ENCODE results near the gene RABGAP1. TPM values are rescaled to one million over a fixed set of nuclear protein-coding genes. Genes with fewer than 3 reads are reported as not detected.

Gene RABGAP1
- total RNA-seq, 4 donors from 2014 or later, result 66.1 to 83.1 (median 73.4) TPM

GRCh38 chr9:123135430-123135829 lies 194.6 kb downstream of the RABGAP1 start:
- no peak for DNase-seq (ENCODE audit: low spot score in 2 of 2)
- Histone ChIP-seq H3K4me1 (no peaks in the 10 kb centered on the region), H3K27ac (no peak overlapping the region), H3K36me3 (peaks cover 0 to 16% (median 0%) of the 10 kb centered on the region in 3 donors), H3K27me3 (no peaks in the 10 kb centered on the region), H3K9me3 (no peaks in the 10 kb centered on the region), H3K4me3 (no peak overlapping the region)
- WGBS, 2 donors, result 90 to 98% methylated on average over 5 of the region's 5 CpGs
- TF ChIP-seq CTCF (IDR thresholded peaks at IDR 0.05) (no peak), POLR2A (IDR thresholded peaks at IDR 0.05) (no peak), EP300 (IDR thresholded peaks at IDR 0.05) (no peak)

GRCh38 chr9:123138163-123138562 lies 197.3 kb downstream of the RABGAP1 start:
- Histone ChIP-seq H3K9me3 (no peaks in the 10 kb centered on the region), H3K27me3 (no peaks in the 10 kb centered on the region), H3K4me1 (no peaks in the 10 kb centered on the region), H3K36me3 (peaks cover 0 to 4% (median 0%) of the 10 kb centered on the region in 3 donors), H3K4me3 (no peak overlapping the region), H3K27ac (no peak overlapping the region)
- 91 to 92% methylated on average over 2 of the region's 2 CpGs for WGBS, 2 donors
- TF ChIP-seq EP300 (IDR thresholded peaks at IDR 0.05) (no peak), POLR2A (IDR thresholded peaks at IDR 0.05) (no peak)
- no peak for DNase-seq (ENCODE audit: low spot score in 2 of 2)

GRCh38 chr9:123149067-123149466 lies 208.2 kb downstream of the RABGAP1 start:
- Histone ChIP-seq H3K27me3 (no peaks in the 10 kb centered on the region), H3K36me3 (peaks cover 0 to 5% (median 0%) of the 10 kb centered on the region in 3 donors), H3K4me1 (no peaks in the 10 kb centered on the region), H3K9me3 (peaks cover 0 to 6% (median 0%) of the 10 kb centered on the region in 4 donors), H3K4me3 (no peak overlapping the region), H3K27ac (no peak overlapping the region)
- TF ChIP-seq EP300 (IDR thresholded peaks at IDR 0.05), result no peak
- no peak for TF ChIP-seq CTCF (IDR thresholded peaks at IDR 0.05)
- no peak for TF ChIP-seq POLR2A (IDR thresholded peaks at IDR 0.05)
- no peak for DNase-seq (ENCODE audit: low spot score in 2 of 2)
- WGBS, 2 donors, result 65 to 77% methylated on average over 1 of the region's 1 CpG

GRCh38 chr9:123150708-123151503 lies 210.1 kb downstream of the RABGAP1 start:
- no peak for DNase-seq (ENCODE audit: low spot score in 2 of 2)
- no peak overlapping the region for H3K4me3 ChIP-seq
- no peak for TF ChIP-seq EP300 (IDR thresholded peaks at IDR 0.05)
- no peak for TF ChIP-seq CTCF (IDR thresholded peaks at IDR 0.05)
- TF ChIP-seq POLR2A (IDR thresholded peaks at IDR 0.05), result no peak
- no peak overlapping the region for H3K27ac ChIP-seq
- no peaks in the 10 kb centered on the region for H3K27me3 ChIP-seq
- H3K4me1 ChIP-seq, result no peaks in the 10 kb centered on the region
- WGBS, 2 donors, result 88% methylated on average over 5 of the region's 5 CpGs
- peaks cover 0 to 5% (median 0%) of the 10 kb centered on the region in 3 donors for H3K36me3 ChIP-seq
- peaks cover 0 to 6% (median 0%) of the 10 kb centered on the region in 4 donors for H3K9me3 ChIP-seq

Small RNAs within 50 kb of the gene (small RNA-seq; reads per million reads assigned to genes)
- gene GPR21, result not detected
- gene RNY1P15, result not detected

Other genes with a start within 250 kb of the RABGAP1 start
- gene OR1L4, start 217.0 kb upstream of the RABGAP1 start, total RNA-seq, result not detected
- not detected for gene OR1L6, start 198.7 kb upstream of the RABGAP1 start, total RNA-seq
- not detected for gene OR5C1, start 152.1 kb upstream of the RABGAP1 start, total RNA-seq
- not detected for gene OR1K1, start 140.9 kb upstream of the RABGAP1 start, total RNA-seq
- gene PDCL, start 112.4 kb upstream of the RABGAP1 start, total RNA-seq, result 10 to 100 TPM; 18.3 to 23.7 (median 21.4) TPM
- 10 to 100 TPM; 38.4 to 68.2 (median 41.9) TPM for gene RC3H2, start 35.7 kb upstream of the RABGAP1 start, total RNA-seq
- gene ZBTB6, start 27.7 kb upstream of the RABGAP1 start, total RNA-seq, result 10 to 100 TPM in 2 of 4 donors, 1 to 10 TPM in 2; 5.7 to 12.3 (median 8.8) TPM
- gene ZBTB26, start 9.5 kb upstream of the RABGAP1 start, total RNA-seq, result 1 to 10 TPM; 4.9 to 9.0 (median 6.2) TPM
- 1 to 10 TPM in 2 of 4 donors, under 1 TPM in 1, not detected in 1; 0.98 to 4.4 (median 3.9) TPM for gene GPR21, start 92.6 kb downstream of the RABGAP1 start, total RNA-seq

Measured in tibial nerve (tissue), 4 donors.